NB4 (cell line): ENCODE results near the gene IL22RA1.

Experiments
- CTCF ChIP-seq: IDR thresholded peaks from one replicate; pipeline ENCODE4 v1.5.1; 2012; ENCODE audit warnings: low read depth, low read length
- POLR2A ChIP-seq: IDR thresholded peaks from 2 replicates; pipeline ENCODE4 v1.6.1; 2011; ENCODE audit warnings: mild to moderate bottlenecking; ENCODE audit not compliant: insufficient read length; ENCODE audit errors: extremely low read depth

GRCh38 chr1:24094554-24094953 is 48.4 kb downstream of the IL22RA1 start:
- TF ChIP-seq CTCF, result no peak
- TF ChIP-seq POLR2A, result no peak
